GM18868 (cell line): ENCODE results near the gene ABLIM2.

Experiments used
- ATAC-seq: cut with Tn5 transposase; IDR thresholded peaks from one replicate; pipeline ENCODE4 v1.9.1; 2021; ENCODE audit warnings: mild to moderate bottlenecking, moderate library complexity; ENCODE audit not compliant: unreplicated experiment

The ABLIM2 gene

GRCh38 chr4:8033067-8033755 is 125.4 kb downstream of the ABLIM2 start:
- ATAC-seq = no peak

GRCh38 chr4:8032381-8032780 is 126.2 kb downstream of the ABLIM2 start:
- no peak for ATAC-seq

GRCh38 chr4:8030121-8030781 is 128.4 kb downstream of the ABLIM2 start:
- ATAC-seq = no peak

GRCh38 chr4:8029689-8030088 is 128.9 kb downstream of the ABLIM2 start:
- ATAC-seq = no peak

- ATAC-seq = no peak
Observed at GRCh38 chr4:8028884-8029568, 129.6 kb downstream of the ABLIM2 start.

GRCh38 chr4:8028368-8028767 is 130.2 kb downstream of the ABLIM2 start:
- no peak for ATAC-seq

- no peak for ATAC-seq
Observed at GRCh38 chr4:8026453-8026852, 132.2 kb downstream of the ABLIM2 start.

- ATAC-seq = no peak
Observed at GRCh38 chr4:8025668-8026067, 132.9 kb downstream of the ABLIM2 start.

- ATAC-seq = no peak
Observed at GRCh38 chr4:8024073-8024786, 134.4 kb downstream of the ABLIM2 start.

GRCh38 chr4:8023696-8024033 is 134.9 kb downstream of the ABLIM2 start:
- ATAC-seq = no peak

GRCh38 chr4:8022767-8023695 is 135.6 kb downstream of the ABLIM2 start:
- no peak for ATAC-seq

GRCh38 chr4:8021796-8022195 is 136.8 kb downstream of the ABLIM2 start:
- no peak for ATAC-seq

GRCh38 chr4:8019396-8020365 is 138.9 kb downstream of the ABLIM2 start:
- no peak for ATAC-seq

- no peak for ATAC-seq
Observed at GRCh38 chr4:8016527-8016926, 142.1 kb downstream of the ABLIM2 start.

- ATAC-seq = no peak
Observed at GRCh38 chr4:8015512-8015911, 143.1 kb downstream of the ABLIM2 start.

- no peak for ATAC-seq
Observed at GRCh38 chr4:8013976-8014726, 144.5 kb downstream of the ABLIM2 start.

- ATAC-seq = no peak
Observed at GRCh38 chr4:8012517-8012916, 146.1 kb downstream of the ABLIM2 start.

GRCh38 chr4:8010618-8011017 is 148.0 kb downstream of the ABLIM2 start:
- no peak for ATAC-seq
